A549 (cell line): ENCODE results near the gene NRN1L.

ENCODE experiments used
- BHLHE40 ChIP-seq: IDR thresholded peaks from 2 replicates; pipeline ENCODE4 v1.6.1; 2012; ENCODE audit warnings: low read depth, low read length, inconsistent platforms
- CBX2 ChIP-seq: fragments of 200-600 bp; sonication (generic); IDR thresholded peaks from 2 replicates; pipeline ENCODE4 v1.6.1; 2016; ENCODE audit warnings: low read depth, mild to moderate bottlenecking, borderline replicate concordance
- CTCF ChIP-seq: fragments of >200 bp; sonication (Bioruptor Twin); formaldehyde crosslinking; IDR thresholded peaks from 3 replicates; pipeline ENCODE4 v1.5.1; 2016
- EP300 ChIP-seq, 2 experiments: fragments of >200 bp; sonication (Bioruptor Twin); formaldehyde crosslinking; IDR thresholded peaks; 2 replicates in 1 of 2; 3 replicates in 1 of 2; pipeline ENCODE4 v1.6.1; 2016 to 2017
- HMGXB4 ChIP-seq: fragments of 250-450 bp; sonication (Bioruptor Pico); IDR thresholded peaks from 2 replicates; pipeline ENCODE4 v1.5.0; 2021; ENCODE audit warnings: mild to moderate bottlenecking, moderate library complexity, borderline replicate concordance
- HOXA7 ChIP-seq: fragments of 250-450 bp; sonication (Bioruptor Pico); IDR thresholded peaks from 2 replicates; pipeline ENCODE4 v1.5.0; 2020; ENCODE audit warnings: mild to moderate bottlenecking, moderate library complexity
- JUNB ChIP-seq: fragments of >200 bp; sonication (Bioruptor Twin); formaldehyde crosslinking; IDR thresholded peaks from 2 replicates; pipeline ENCODE4 v1.6.1; 2016
- MAX ChIP-seq: IDR thresholded peaks from 2 replicates; pipeline ENCODE4 v1.6.1; 2012
- MYC ChIP-seq: IDR thresholded peaks from 2 replicates; pipeline ENCODE4 v1.6.1; 2012; ENCODE audit warnings: mild to moderate bottlenecking, inconsistent platforms, low read length, improper control_type of control experiment, borderline replicate concordance
- PHF8 ChIP-seq: fragments of 200-600 bp; sonication (generic); IDR thresholded peaks from 2 replicates; pipeline ENCODE4 v1.6.1; 2016; ENCODE audit warnings: low read depth, mild to moderate bottlenecking, antibody characterized with exemption, moderate library complexity, borderline replicate concordance
- SREBF2 ChIP-seq: fragments of 450-650 bp; IDR thresholded peaks from 2 replicates; pipeline ENCODE4 v1.6.1; 2014; ENCODE audit warnings: mild to moderate bottlenecking, moderate library complexity
- USF2 ChIP-seq: fragments of 450-650 bp; IDR thresholded peaks from 2 replicates; pipeline ENCODE4 v1.6.1; 2014; ENCODE audit warnings: antibody characterized with exemption
- ZFP36 ChIP-seq: fragments of 450-650 bp; IDR thresholded peaks from 2 replicates; pipeline ENCODE4 v1.6.1; 2014; ENCODE audit warnings: borderline replicate concordance; ENCODE audit not compliant: partially characterized antibody
- TF ChIP-seq, protein P1 (sequence below): fragments of >200 bp; sonication (Bioruptor Twin); formaldehyde crosslinking; IDR thresholded peaks from 3 replicates; pipeline ENCODE4 v1.6.1; 2016

GRCh38 chr16:67883146-67883871 lies 1.4 kb upstream of the NRN1L start:
- no peak for TF ChIP-seq JUNB
- TF ChIP-seq, protein P1, sequence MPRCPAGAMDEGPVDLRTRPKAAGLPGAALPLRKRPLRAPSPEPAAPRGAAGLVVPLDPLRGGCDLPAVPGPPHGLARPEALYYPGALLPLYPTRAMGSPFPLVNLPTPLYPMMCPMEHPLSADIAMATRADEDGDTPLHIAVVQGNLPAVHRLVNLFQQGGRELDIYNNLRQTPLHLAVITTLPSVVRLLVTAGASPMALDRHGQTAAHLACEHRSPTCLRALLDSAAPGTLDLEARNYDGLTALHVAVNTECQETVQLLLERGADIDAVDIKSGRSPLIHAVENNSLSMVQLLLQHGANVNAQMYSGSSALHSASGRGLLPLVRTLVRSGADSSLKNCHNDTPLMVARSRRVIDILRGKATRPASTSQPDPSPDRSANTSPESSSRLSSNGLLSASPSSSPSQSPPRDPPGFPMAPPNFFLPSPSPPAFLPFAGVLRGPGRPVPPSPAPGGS = no peak
- no peak for TF ChIP-seq EP300 (IDR thresholded peaks at IDR 0.05)
- no peak for TF ChIP-seq MYC
- no peak for TF ChIP-seq CBX2
- no peak for TF ChIP-seq SREBF2
- no peak for TF ChIP-seq BHLHE40
- no peak for TF ChIP-seq PHF8
- no peak for TF ChIP-seq ZFP36
- TF ChIP-seq CTCF = no peak
- no peak for TF ChIP-seq MAX
- no peak for TF ChIP-seq HOXA7
- TF ChIP-seq HMGXB4 (CRISPR knock-in tag) = no peak
- TF ChIP-seq USF2 = no peak
